GM12873 (cell line): ENCODE measurements around the gene TRAF4.

Source experiments
- CTCF ChIP-seq: IDR thresholded peaks from 2 replicates; pipeline ENCODE4 v1.5.1; 2012; ENCODE audit warnings: low read depth, mild to moderate bottlenecking, moderate library complexity, low read length, control low read depth; ENCODE audit not compliant: insufficient read depth; ENCODE audit errors: missing control alignments

TRAF4 gene

GRCh38 chr17:28777178-28777577 is 33.4 kb downstream of the TRAF4 start:
- TF ChIP-seq CTCF = no peak

GRCh38 chr17:28783161-28783560 is 39.4 kb downstream of the TRAF4 start:
- no peak for TF ChIP-seq CTCF

- TF ChIP-seq CTCF = no peak
These were observed 44.3 kb downstream of the TRAF4 start for GRCh38 chr17:28788100-28788499.

GRCh38 chr17:28792877-28793661 is 49.3 kb downstream of the TRAF4 start:
- TF ChIP-seq CTCF = no peak

- TF ChIP-seq CTCF = no peak
These were observed 52.3 kb downstream of the TRAF4 start for GRCh38 chr17:28796062-28796461.
